SK-N-SH treated with all-trans-retinoic acid at 6 μM for 48 hours (cell line): ENCODE data around the gene MYH9.
A peak's percentile ranks its signal among the peaks of the same experiment; 100 is the strongest.

ENCODE experiments used
- ATAC-seq: fragments of 200-7000 bp; cut with Tn5 transposase; 3 replicates; pipeline ENCODE4 v1.9.1; 2020; ENCODE audit warnings: mild to moderate bottlenecking, moderate library complexity
- ARNTL ChIP-seq: fragments of 450-650 bp; formaldehyde crosslinking; IDR thresholded peaks from 2 replicates; pipeline ENCODE4 v1.5.0; 2020; ENCODE audit warnings: low read depth, mild to moderate bottlenecking, moderate library complexity, borderline replicate concordance
- BACH2 ChIP-seq: fragments of 250-450 bp; sonication (Bioruptor Pico); IDR thresholded peaks from 2 replicates; pipeline ENCODE4 v1.9.0; 2021; ENCODE audit warnings: mild to moderate bottlenecking, borderline replicate concordance
- CREB5 ChIP-seq: fragments of 250-450 bp; sonication (Bioruptor Pico); IDR thresholded peaks from 2 replicates; pipeline ENCODE4 v1.5.1; 2020; ENCODE audit warnings: low read depth, mild to moderate bottlenecking, moderate library complexity
- CSRNP3 ChIP-seq: fragments of 250-450 bp; sonication (Bioruptor Pico); IDR thresholded peaks from 2 replicates; pipeline ENCODE4 v1.5.1; 2021; ENCODE audit warnings: mild to moderate bottlenecking, moderate library complexity
- ESRRG ChIP-seq: fragments of 250-450 bp; sonication (Bioruptor Pico); IDR thresholded peaks from 2 replicates; pipeline ENCODE4 v1.6.1; 2021; ENCODE audit warnings: mild to moderate bottlenecking
- GLIS3 ChIP-seq: fragments of 250-450 bp; sonication (Bioruptor Pico); IDR thresholded peaks from 2 replicates; pipeline ENCODE4 v1.5.0; 2020; ENCODE audit warnings: mild to moderate bottlenecking, moderate library complexity
- ISL1 ChIP-seq: fragments of 250-450 bp; sonication (Bioruptor Pico); IDR thresholded peaks from 2 replicates; pipeline ENCODE4 v2.1.2; 2022; ENCODE audit warnings: mild to moderate bottlenecking, moderate library complexity
- PATZ1 ChIP-seq: fragments of 250-450 bp; sonication (Bioruptor Pico); IDR thresholded peaks from 2 replicates; pipeline ENCODE4 v1.8.0; 2020; ENCODE audit warnings: mild to moderate bottlenecking, moderate library complexity, borderline replicate concordance
- POU6F1 ChIP-seq: fragments of 250-450 bp; sonication (Bioruptor Pico); IDR thresholded peaks from 2 replicates; pipeline ENCODE4 v1.8.0; 2021; ENCODE audit warnings: low read depth, mild to moderate bottlenecking, moderate library complexity, borderline replicate concordance
- PPARA ChIP-seq: fragments of 250-450 bp; sonication (Bioruptor Pico); IDR thresholded peaks from 2 replicates; pipeline ENCODE4 v1.5.0; 2020; ENCODE audit warnings: mild to moderate bottlenecking, borderline replicate concordance
- RARB ChIP-seq: fragments of 250-450 bp; sonication (Bioruptor Pico); IDR thresholded peaks from 2 replicates; pipeline ENCODE4 v1.8.0; 2021; ENCODE audit warnings: mild to moderate bottlenecking, moderate library complexity
- SNAI2 ChIP-seq: fragments of 250-450 bp; sonication (Bioruptor Pico); IDR thresholded peaks from 2 replicates; pipeline ENCODE4 v1.5.0; 2020; ENCODE audit warnings: mild to moderate bottlenecking, moderate library complexity
- TCF4 ChIP-seq: fragments of 250-450 bp; sonication (Bioruptor Pico); IDR thresholded peaks from 2 replicates; pipeline ENCODE4 v1.8.0; 2021; ENCODE audit warnings: mild to moderate bottlenecking, moderate library complexity, borderline replicate concordance
- TOX ChIP-seq: fragments of 250-450 bp; sonication (Bioruptor Pico); IDR thresholded peaks from 2 replicates; pipeline ENCODE4 v1.8.0; 2021; ENCODE audit warnings: mild to moderate bottlenecking, moderate library complexity, borderline replicate concordance
- TSHZ2 ChIP-seq: fragments of 250-450 bp; sonication (Bioruptor Pico); IDR thresholded peaks from 2 replicates; pipeline ENCODE4 v1.5.0; 2020; ENCODE audit warnings: mild to moderate bottlenecking, moderate library complexity
- ZFP3 ChIP-seq: fragments of 250-450 bp; sonication (Bioruptor Pico); IDR thresholded peaks from 2 replicates; pipeline ENCODE4 v1.5.0; 2020; ENCODE audit warnings: mild to moderate bottlenecking, moderate library complexity
- ZFP30 ChIP-seq: fragments of 450-650 bp; formaldehyde crosslinking; IDR thresholded peaks from 2 replicates; pipeline ENCODE4 v1.5.0; 2022; ENCODE audit warnings: mild to moderate bottlenecking, moderate library complexity
- ZNF70 ChIP-seq: fragments of 450-650 bp; formaldehyde crosslinking; IDR thresholded peaks from 2 replicates; pipeline ENCODE4 v1.5.0; 2020; ENCODE audit warnings: mild to moderate bottlenecking, moderate library complexity
- ZNF8 ChIP-seq: fragments of 450-650 bp; formaldehyde crosslinking; IDR thresholded peaks from 2 replicates; pipeline ENCODE4 v1.5.0; 2020; ENCODE audit warnings: mild to moderate bottlenecking, moderate library complexity

Gene MYH9

GRCh38 chr22:36244522-36245391, 143.0 kb downstream of the MYH9 start:
- 0 out of 3 replicates have a peak, but pooled peaks have one; percentile 22 for ATAC-seq
- TF ChIP-seq TOX (CRISPR knock-in tag) (no peak), PPARA (CRISPR knock-in tag) (no peak), CREB5 (CRISPR knock-in tag) (no peak), ZFP3 (no peak), BACH2 (CRISPR knock-in tag) (no peak), SNAI2 (CRISPR knock-in tag) (no peak), ZNF8 (CRISPR knock-in tag) (no peak), ZFP30 (CRISPR knock-in tag) (no peak), GLIS3 (no peak), ISL1 (CRISPR knock-in tag) (no peak), ARNTL (no peak)

- ATAC-seq, result no peak
- TF ChIP-seq PPARA (CRISPR knock-in tag) (no peak), PATZ1 (CRISPR knock-in tag) (no peak), ARNTL (no peak), TCF4 (no peak), GLIS3 (no peak), TOX (CRISPR knock-in tag) (no peak), TSHZ2 (no peak), CSRNP3 (no peak), BACH2 (CRISPR knock-in tag) (no peak)
- TF ChIP-seq, all 23 proteins: peak for 0
These were observed 143.8 kb downstream of the MYH9 start for GRCh38 chr22:36243986-36244385.

GRCh38 chr22:36239401-36240171, 148.2 kb downstream of the MYH9 start, which contains the start of gene APOL2:
APOL2 (minus strand) TSS chr22:36239527; CDS start chr22:36233162, 6,365 bp downstream.
- peak; percentile 99 for ATAC-seq
- TF ChIP-seq RARB (CRISPR knock-in tag), result no peak
- no peak for TF ChIP-seq POU6F1 (CRISPR knock-in tag)
- no peak for TF ChIP-seq ESRRG (CRISPR knock-in tag)
- TF ChIP-seq ISL1 (CRISPR knock-in tag), result no peak
- TF ChIP-seq ZNF70 (CRISPR knock-in tag), result 0 out of 2 replicates have a peak, but pooled peaks have one; percentile 3
